ENCODE data around the gene C6orf47.

The C6orf47 gene

GRCh38 chr6:31658983-31659648, 1.5 kb downstream of the C6orf47 start:
- FAIRE-seq = no peak

- FAIRE-seq = no peak
Measured at GRCh38 chr6:31658158-31658688, 2.4 kb downstream of the C6orf47 start.

GRCh38 chr6:31657406-31658157, 3.0 kb downstream of the C6orf47 start:
- FAIRE-seq = no peak

GRCh38 chr6:31655349-31656237, 5.0 kb downstream of the C6orf47 start, which contains the start of gene APOM:
APOM (plus strand) TSS chr6:31655894; CDS start chr6:31655967, 73 bp downstream.
- FAIRE-seq = no peak

GRCh38 chr6:31654574-31655348, 5.8 kb downstream of the C6orf47 start:
- FAIRE-seq = no peak

- FAIRE-seq = no peak
Measured at GRCh38 chr6:31652925-31653724, 7.5 kb downstream of the C6orf47 start.

GRCh38 chr6:31651602-31652191, 8.9 kb downstream of the C6orf47 start:
- FAIRE-seq = no peak

- no peak for FAIRE-seq
Measured at GRCh38 chr6:31645325-31645724, 15.3 kb downstream of the C6orf47 start.

- FAIRE-seq = no peak
Measured at GRCh38 chr6:31643818-31644454, 16.6 kb downstream of the C6orf47 start.

- FAIRE-seq = no peak
Measured at GRCh38 chr6:31642798-31643570, 17.6 kb downstream of the C6orf47 start.

- no peak for FAIRE-seq
Measured at GRCh38 chr6:31641370-31641769, 19.2 kb downstream of the C6orf47 start.

- no peak for FAIRE-seq
Measured at GRCh38 chr6:31640612-31641011, 20.0 kb downstream of the C6orf47 start.

GRCh38 chr6:31639449-31639861, 21.1 kb downstream of the C6orf47 start:
- FAIRE-seq = no peak

GRCh38 chr6:31639043-31639442, 21.5 kb downstream of the C6orf47 start:
- FAIRE-seq = no peak

- FAIRE-seq = no peak
Measured at GRCh38 chr6:31636698-31637596, 23.6 kb downstream of the C6orf47 start.

GRCh38 chr6:31634969-31635575, 25.5 kb downstream of the C6orf47 start:
- FAIRE-seq = no peak

GRCh38 chr6:31634131-31634530, 26.4 kb downstream of the C6orf47 start:
- FAIRE-seq = no peak

- FAIRE-seq = no peak
Measured at GRCh38 chr6:31633447-31633846, 27.1 kb downstream of the C6orf47 start.
